ENCODE measurements around the gene TMEM141.

TMEM141 gene

GRCh38 chr9:136762221-136762691 lies 28.9 kb upstream of the TMEM141 start:
- Histone ChIP-seq H3K9me2 (ENCODE audit: low read depth, low read length) (no peaks in the 10 kb centered on the region), H3K36me3 (ENCODE audit: insufficient read depth, low read length) (no peaks in the 10 kb centered on the region), H4K20me1 (ENCODE audit: insufficient read depth, low read length) (no peaks in the 10 kb centered on the region), H3K9me3 (ENCODE audit: low read length) (no peaks in the 10 kb centered on the region), H3K4me3 (ENCODE audit: low read depth, low read length, poor library complexity, severe bottlenecking) (no peak overlapping the region), H3K27ac (ENCODE audit: low read depth, low read length, poor library complexity, severe bottlenecking) (no peak overlapping the region), H2AFZ (ENCODE audit: low read length) (no peak overlapping the region), H3K27me3 (ENCODE audit: insufficient read depth, low read length) (peaks cover 9% of the 10 kb centered on the region; the same call in 1 of the 2 replicates), H3K4me2 (ENCODE audit: low read length) (no peak overlapping the region), H3K9ac (ENCODE audit: low read length) (no peak overlapping the region), H3F3A (ENCODE audit: insufficient read depth, low read length) (no peaks in the 10 kb centered on the region), H3K79me2 (ENCODE audit: insufficient read depth, low read length) (no peaks in the 10 kb centered on the region), H3K4me1 (ENCODE audit: insufficient read depth, low read length, severe bottlenecking) (no peaks in the 10 kb centered on the region)
- no peak for TF ChIP-seq EZH2 (IDR thresholded peaks at IDR 0.05; ENCODE audit: borderline replicate concordance, low read length)
- no peak for TF ChIP-seq CTCF (IDR thresholded peaks at IDR 0.05; ENCODE audit: low read length)

- no peak overlapping the region for H3K4me3 ChIP-seq (ENCODE audit: low read depth, low read length, poor library complexity, severe bottlenecking)
- H3K36me3 ChIP-seq (ENCODE audit: insufficient read depth, low read length): no peaks in the 10 kb centered on the region
- TF ChIP-seq EZH2 (IDR thresholded peaks at IDR 0.05; ENCODE audit: borderline replicate concordance, low read length) (no peak), CTCF (IDR thresholded peaks at IDR 0.05; ENCODE audit: low read length) (no peak)
- H3K4me1 ChIP-seq (ENCODE audit: insufficient read depth, low read length, severe bottlenecking): no peaks in the 10 kb centered on the region
- H3K9me2 ChIP-seq (ENCODE audit: low read depth, low read length): no peaks in the 10 kb centered on the region
- no peak overlapping the region for H3K27ac ChIP-seq (ENCODE audit: low read depth, low read length, poor library complexity, severe bottlenecking)
- no peak overlapping the region for H3K9ac ChIP-seq (ENCODE audit: low read length)
- no peaks in the 10 kb centered on the region for H3K9me3 ChIP-seq (ENCODE audit: low read length)
- H3K4me2 ChIP-seq (ENCODE audit: low read length): peak overlapping the region; percentile 26; the same call in 1 of the 2 replicates
- no peaks in the 10 kb centered on the region for H3K79me2 ChIP-seq (ENCODE audit: insufficient read depth, low read length)
- no peaks in the 10 kb centered on the region for H4K20me1 ChIP-seq (ENCODE audit: insufficient read depth, low read length)
- no peaks in the 10 kb centered on the region for H3F3A ChIP-seq (ENCODE audit: insufficient read depth, low read length)
- no peak overlapping the region for H2AFZ ChIP-seq (ENCODE audit: low read length)
- H3K27me3 ChIP-seq (ENCODE audit: insufficient read depth, low read length): peaks cover 7% of the 10 kb centered on the region; the same call in 1 of the 2 replicates
Measured at GRCh38 chr9:136762915-136763648, 28.1 kb upstream of the TMEM141 start.

GRCh38 chr9:136763649-136764035 lies 27.5 kb upstream of the TMEM141 start:
- H3K4me1 ChIP-seq (ENCODE audit: insufficient read depth, low read length, severe bottlenecking): no peaks in the 10 kb centered on the region
- H3K36me3 ChIP-seq (ENCODE audit: insufficient read depth, low read length): no peaks in the 10 kb centered on the region
- no peaks in the 10 kb centered on the region for H4K20me1 ChIP-seq (ENCODE audit: insufficient read depth, low read length)
- H3K4me3 ChIP-seq (ENCODE audit: low read depth, low read length, poor library complexity, severe bottlenecking): no peak overlapping the region
- no peaks in the 10 kb centered on the region for H3K79me2 ChIP-seq (ENCODE audit: insufficient read depth, low read length)
- 0 out of 2 replicates have a peak, but pooled peaks cover 7% of the 10 kb centered on the region for H3K27me3 ChIP-seq (ENCODE audit: insufficient read depth, low read length)
- H2AFZ ChIP-seq (ENCODE audit: low read length): no peak overlapping the region
- no peaks in the 10 kb centered on the region for H3K9me3 ChIP-seq (ENCODE audit: low read length)
- no peak overlapping the region for H3K27ac ChIP-seq (ENCODE audit: low read depth, low read length, poor library complexity, severe bottlenecking)
- no peak overlapping the region for H3K4me2 ChIP-seq (ENCODE audit: low read length)
- no peaks in the 10 kb centered on the region for H3K9me2 ChIP-seq (ENCODE audit: low read depth, low read length)
- TF ChIP-seq EZH2 (IDR thresholded peaks at IDR 0.05; ENCODE audit: borderline replicate concordance, low read length) (no peak), CTCF (IDR thresholded peaks at IDR 0.05; ENCODE audit: low read length) (no peak)
- H3F3A ChIP-seq (ENCODE audit: insufficient read depth, low read length): no peaks in the 10 kb centered on the region
- H3K9ac ChIP-seq (ENCODE audit: low read length): no peak overlapping the region

Data from OCI-LY1 (cell line).